T-helper 17 cell (primary cell): ENCODE data around the gene DPPA5. TPM values are rescaled to one million over a fixed set of nuclear protein-coding genes. Genes with fewer than 3 reads are reported as not detected.
A peak's percentile ranks its signal among the peaks of the same experiment; 100 is the strongest.
"Not testable (repeated sequence)": the region's sequence is repeated elsewhere in the genome, so short reads cannot be mapped to it uniquely, and the experiment has no call there.

ENCODE experiments used
- ATAC-seq: fragments of 150-1000 bp; cut with Tn5 transposase; 2 replicates; pipeline ENCODE4 v1.10.0; 2021; ENCODE audit warnings: mild to moderate bottlenecking, moderate library complexity
- DNase-seq, 3 donors: peaks; one replicate each; pipeline versions ENCODE4 v3.0.0 to v3.0.0-alpha.2; 2020 to 2021
- H3K9me3 ChIP-seq: one replicate; pipeline ENCODE4 v1.7.0; 2013; ENCODE audit warnings: low read length, mild to moderate bottlenecking; ENCODE audit not compliant: control insufficient read depth, poor library complexity, severe bottlenecking
- H3K27ac Mint-ChIP-seq: one replicate; pipeline ENCODE4 v1.8.0; 2022; ENCODE audit warnings: mild to moderate bottlenecking, moderate library complexity, mixed read lengths
- H3K27me3 Mint-ChIP-seq: one replicate; pipeline ENCODE4 v1.8.0; 2022; ENCODE audit warnings: mixed read lengths
- H3K36me3 Mint-ChIP-seq: one replicate; pipeline ENCODE4 v1.8.0; 2022; ENCODE audit warnings: low read depth, mixed read lengths
- H3K4me1 Mint-ChIP-seq: one replicate; pipeline ENCODE4 v1.8.0; 2022; ENCODE audit warnings: mild to moderate bottlenecking, mixed read lengths
- H3K4me3 Mint-ChIP-seq: one replicate; pipeline ENCODE4 v1.8.0; 2022; ENCODE audit warnings: mild to moderate bottlenecking, moderate library complexity, mixed read lengths
- total RNA-seq, 4 donors: library from RNA in 2 of 4; stranded (reverse) in 2 of 4; gene quantifications; one replicate each; pipeline ENCODE4 v1.2.3 and lab custom pipeline; 2022 to 2026

DPPA5 gene
- total RNA-seq, 2 donors from 2014 or later = not detected

DNA sequence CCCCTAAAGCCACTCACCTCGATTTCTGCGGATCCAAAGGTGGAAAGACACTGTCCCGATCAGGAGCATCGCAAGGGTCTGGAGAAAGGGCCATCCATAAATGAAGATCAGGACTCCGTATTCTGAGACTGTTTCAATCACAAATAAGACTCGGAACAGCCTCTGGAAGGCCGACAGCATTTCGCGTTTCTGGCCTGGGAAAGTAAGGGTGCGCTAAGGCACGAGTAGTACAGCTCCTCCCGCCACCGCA lies 44.6 kb downstream of the DPPA5 start:
- Mint-ChIP-seq H3K27me3 (peaks cover 24% of the 10 kb centered on the region), H3K4me1 (peaks cover 24% of the 10 kb centered on the region), H3K27ac (peak overlapping the region; percentile 86), H3K36me3 (no peaks in the 10 kb centered on the region), H3K4me3 (peak overlapping the region; percentile 98)
- ATAC-seq = peak; percentile 51
- no peak for DNase-seq
- no peaks in the 10 kb centered on the region for H3K9me3 ChIP-seq

DNA sequence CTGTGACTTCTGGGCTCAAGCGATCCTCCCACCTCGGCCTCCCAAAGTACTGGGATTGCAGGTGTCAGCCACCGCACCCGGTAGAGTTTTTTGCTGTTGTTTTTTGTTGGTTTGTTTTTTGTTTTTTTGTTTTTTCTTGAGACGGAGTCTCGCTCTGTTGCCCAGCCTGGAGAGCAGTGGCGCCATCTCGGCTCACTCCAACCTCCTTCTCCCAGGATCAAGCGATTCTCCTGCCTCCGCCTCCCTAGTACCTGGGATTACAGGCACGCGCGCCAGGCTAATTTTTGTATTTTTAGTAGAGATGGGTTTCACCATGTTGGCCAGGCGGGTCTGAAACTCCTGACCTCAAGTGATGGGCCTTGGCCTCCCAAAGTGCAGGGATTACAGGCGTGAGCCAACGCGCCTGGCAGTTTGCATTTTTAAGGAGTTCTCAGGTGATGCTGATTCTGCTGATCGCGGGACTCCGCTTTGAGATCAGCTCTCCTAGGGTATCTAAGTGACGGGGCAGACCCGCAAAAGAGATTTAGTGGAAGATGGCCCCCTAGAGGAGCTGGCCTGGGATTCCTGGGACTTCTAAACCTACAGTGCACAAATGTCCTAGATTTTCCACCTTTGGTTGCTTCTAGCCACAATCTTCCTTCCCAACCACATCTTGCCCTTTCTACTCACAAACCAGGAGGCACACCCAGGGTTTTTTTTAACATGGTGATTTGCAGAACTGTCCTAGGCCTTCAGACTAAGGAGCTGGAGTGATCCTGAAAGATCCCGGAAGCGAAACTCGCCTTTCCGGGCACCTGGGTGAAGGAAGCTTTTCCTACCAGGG lies 45.2 kb downstream of the DPPA5 start:
- H3K4me1 Mint-ChIP-seq = peaks cover 24% of the 10 kb centered on the region
- peaks cover 21% of the 10 kb centered on the region for H3K27me3 Mint-ChIP-seq
- peak overlapping the region; percentile 86 for H3K27ac Mint-ChIP-seq
- H3K4me3 Mint-ChIP-seq = peak overlapping the region; percentile 98
- H3K9me3 ChIP-seq = no peaks in the 10 kb centered on the region
- ATAC-seq (no peak), DNase-seq (no peak)
- no peaks in the 10 kb centered on the region for H3K36me3 Mint-ChIP-seq

- not testable (repeated sequence) for H3K36me3 Mint-ChIP-seq, ATAC-seq, H3K9me3 ChIP-seq, H3K4me3 Mint-ChIP-seq, H3K27ac Mint-ChIP-seq, H3K27me3 Mint-ChIP-seq, DNase-seq
- peaks cover 14% of the 10 kb centered on the region for H3K4me1 Mint-ChIP-seq
These were observed 50.3 kb downstream of the DPPA5 start for GRCh38 chr6:73303773-73304172.

Other genes starting within 250 kb of the DPPA5 start
- not detected for gene KHDC1L, start 128.8 kb downstream of the DPPA5 start, total RNA-seq
- 1 to 10 TPM in 1 of 2 donors, under 1 TPM in 1; 0.52 to 3.1 TPM for gene KHDC1, start 91.1 kb downstream of the DPPA5 start, total RNA-seq
- not detected for gene KHDC3L, start 8.4 kb upstream of the DPPA5 start, total RNA-seq
- under 1 TPM in 1 of 2 donors, not detected in 1; 0.40 TPM for gene OOEP, start 15.6 kb upstream of the DPPA5 start, total RNA-seq
- gene DDX43, start 40.6 kb upstream of the DPPA5 start, total RNA-seq = 1 to 10 TPM; 1.2 to 2.0 TPM
- gene CGAS, start 98.0 kb upstream of the DPPA5 start, total RNA-seq = 10 to 100 TPM; 18.9 to 21.4 TPM
- 10 to 100 TPM; 37.1 to 47.4 TPM for gene MTO1, start 107.5 kb upstream of the DPPA5 start, total RNA-seq
- over 10,000 TPM; 15,315 to 15,954 TPM for gene EEF1A1, start 166.8 kb upstream of the DPPA5 start, total RNA-seq